ENCODE measurements around the gene PSMB7. TPM values are rescaled to one million over a fixed set of nuclear protein-coding genes. Genes with fewer than 3 reads are reported as not detected.

Gene PSMB7
- total RNA-seq, 1 donor from 2014 or later: 73.5 TPM

GRCh38 chr9:124321935-124322334 is 93.3 kb downstream of the PSMB7 start:
- DNase-seq: no peak
- Histone ChIP-seq H3K9me3 (no peaks in the 10 kb centered on the region), H3K27ac (no peak overlapping the region), H3K27me3 (no peaks in the 10 kb centered on the region), H3K36me3 (peaks cover 72% of the 10 kb centered on the region), H3K4me1 (no peaks in the 10 kb centered on the region), H3K4me3 (no peak overlapping the region)
- no peak for ATAC-seq
- intact Hi-C loops (cut with DNase I): no loop called here
- TF ChIP-seq CTCF (IDR thresholded peaks at IDR 0.05): no peak

DNA sequence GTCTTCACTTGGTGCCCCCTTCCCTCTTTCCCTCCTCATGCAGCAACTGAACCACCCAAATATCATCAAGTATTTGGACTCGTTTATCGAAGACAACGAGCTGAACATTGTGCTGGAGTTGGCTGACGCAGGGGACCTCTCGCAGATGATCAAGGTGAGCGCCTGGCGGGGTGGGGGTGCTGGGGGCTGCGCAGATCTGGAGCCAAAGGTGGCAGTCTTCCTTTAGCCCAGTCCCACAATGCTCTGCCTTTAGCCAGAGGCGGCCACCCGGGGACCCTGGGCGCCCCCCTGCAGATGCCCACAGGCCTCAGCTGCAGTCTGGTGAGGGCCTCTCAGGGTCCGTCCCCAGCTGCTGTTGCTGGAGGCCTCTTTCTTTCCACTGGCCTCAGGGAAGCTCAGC is 93.8 kb downstream of the PSMB7 start:
- Histone ChIP-seq H3K27me3 (no peaks in the 10 kb centered on the region), H3K4me1 (no peaks in the 10 kb centered on the region), H3K9me3 (no peaks in the 10 kb centered on the region), H3K36me3 (peaks cover 72% of the 10 kb centered on the region), H3K4me3 (no peak overlapping the region), H3K27ac (no peak overlapping the region)
- TF ChIP-seq CTCF (IDR thresholded peaks at IDR 0.05): no peak
- ATAC-seq: no peak
- intact Hi-C loops (cut with DNase I): no loop called here
- DNase-seq: no peak

- H3K4me3 ChIP-seq: no peak overlapping the region
- H3K36me3 ChIP-seq: peaks cover 74% of the 10 kb centered on the region
- H3K27me3 ChIP-seq: no peaks in the 10 kb centered on the region
- no peaks in the 10 kb centered on the region for H3K9me3 ChIP-seq
- no peak overlapping the region for H3K27ac ChIP-seq
- TF ChIP-seq CTCF (IDR thresholded peaks at IDR 0.05): peak; percentile 88
- ATAC-seq (peak; percentile 85), DNase-seq (no peak)
- H3K4me1 ChIP-seq: no peaks in the 10 kb centered on the region
- intact Hi-C loops (cut with DNase I): no loop called here
Observed at GRCh38 chr9:124320062-124320973, 94.9 kb downstream of the PSMB7 start.

- intact Hi-C loops (cut with DNase I): no loop called here
- peaks cover 65% of the 10 kb centered on the region for H3K36me3 ChIP-seq
Observed at GRCh38 chr9:124315882-124316281, 99.4 kb downstream of the PSMB7 start.

DNA sequence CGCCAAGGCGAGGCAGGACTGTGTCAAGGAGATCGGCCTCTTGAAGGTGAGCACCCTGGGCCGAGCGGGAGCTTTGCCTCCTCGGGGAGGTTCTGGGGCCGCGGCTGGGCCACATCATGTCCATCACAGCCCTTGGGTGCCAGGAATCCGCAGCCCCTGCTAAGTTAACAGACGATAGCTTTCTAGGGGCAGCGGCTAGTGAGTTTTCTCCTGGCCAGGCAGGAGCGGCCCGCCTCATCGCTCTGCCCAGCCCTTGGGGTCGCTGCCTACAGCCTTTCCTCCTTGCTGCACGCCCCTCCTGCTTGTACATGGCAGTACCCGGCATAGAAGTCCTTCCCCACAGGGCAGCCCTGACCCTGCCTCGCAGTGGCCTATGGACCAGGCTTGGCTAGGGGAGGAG is 101.3 kb downstream of the PSMB7 start:
- ATAC-seq (no peak), DNase-seq (no peak)
- intact Hi-C loops (cut with DNase I): loop anchor here (5.0 kb wide), 1 partner anchor 387 kb away; no protein-coding TSS in a partner anchor

More at GRCh38 chr9:124315882-124316281, 99.4 kb downstream of the PSMB7 start:
- DNase-seq (no peak), ATAC-seq (no peak)
- H3K27ac ChIP-seq: no peak overlapping the region
- no peak for TF ChIP-seq CTCF (IDR thresholded peaks at IDR 0.05)
- no peaks in the 10 kb centered on the region for H3K27me3 ChIP-seq
- no peaks in the 10 kb centered on the region for H3K9me3 ChIP-seq
- H3K4me3 ChIP-seq: no peak overlapping the region
- no peaks in the 10 kb centered on the region for H3K4me1 ChIP-seq

More for the DNA sequence above, 101.3 kb downstream of the PSMB7 start:
- no peak for TF ChIP-seq CTCF (IDR thresholded peaks at IDR 0.05)
- Histone ChIP-seq H3K9me3 (no peaks in the 10 kb centered on the region), H3K4me3 (no peak overlapping the region), H3K27me3 (no peaks in the 10 kb centered on the region), H3K36me3 (peaks cover 72% of the 10 kb centered on the region), H3K4me1 (no peaks in the 10 kb centered on the region), H3K27ac (no peak overlapping the region)
